Measurements from ENCODE around the gene EIPR1.

GRCh38 chr2:3171564-3172264 lies 205.9 kb downstream of the EIPR1 start:
- TF ChIP-seq CTCF (conservative IDR thresholded peaks at IDR 0.05 in 1 of 2, IDR thresholded peaks at IDR 0.05 in 1 of 2; ENCODE audit: low read depth in 1 of 2, low read length in 2 of 2) (no peak), EZH2 (IDR thresholded peaks at IDR 0.05; ENCODE audit: low read length, missing control alignments) (no peak)
